Keratinocyte (primary cell): Measurements from ENCODE around the gene CD33. TPM values are rescaled to one million over a fixed set of nuclear protein-coding genes. Genes with fewer than 3 reads are reported as not detected.

Experiments
- DNase-seq: peaks from one replicate; pipeline ENCODE4 v3.0.0-alpha.2; 2011; ENCODE audit warnings: low read depth, missing footprints, low spot score
- FAIRE-seq: peaks from 2 replicates; lab custom pipeline; 2011; peaks lifted over from hg19 to GRCh38; lab: Jason Lieb, UNC
- H2AFZ ChIP-seq: 2 replicates; pipeline ENCODE4 v1.6.0; 2012; ENCODE audit warnings: low read length, control low read depth, inconsistent platforms; ENCODE audit not compliant: control insufficient read depth
- H3K27ac ChIP-seq: 2 replicates; pipeline ENCODE4 v1.5.1; 2011; ENCODE audit warnings: low read length; ENCODE audit not compliant: control insufficient read depth, insufficient read depth
- H3K27me3 ChIP-seq: 3 replicates; pipeline ENCODE4 v1.6.0; 2011; ENCODE audit warnings: low read length; ENCODE audit not compliant: control insufficient read depth, insufficient read depth; ENCODE audit errors: extremely low read depth
- H3K36me3 ChIP-seq, 2 experiments: 2 replicates in 1 of 2; 3 replicates in 1 of 2; pipeline ENCODE4 v1.5.1; 2011; ENCODE audit warnings: low read length in 2 of 2, mild to moderate bottlenecking in 1 of 2; ENCODE audit not compliant: control insufficient read depth in 2 of 2, insufficient read depth in 2 of 2; ENCODE audit errors: extremely low read depth in 1 of 2
- H3K4me1 ChIP-seq: 3 replicates; pipeline ENCODE4 v1.5.1; 2011; ENCODE audit warnings: low read length; ENCODE audit not compliant: control insufficient read depth, insufficient read depth; ENCODE audit errors: extremely low read depth
- H3K4me2 ChIP-seq: 3 replicates; pipeline ENCODE4 v1.6.0; 2011; ENCODE audit warnings: low read depth, low read length; ENCODE audit not compliant: control insufficient read depth, insufficient read depth; ENCODE audit errors: extremely low read depth
- H3K4me3 ChIP-seq, 3 experiments: fragments of 200-600 bp in 1 of 3; sonication (generic) in 1 of 3; 2 replicates in 2 of 3; 3 replicates in 1 of 3; pipeline ENCODE4 v1.5.1; 2011 to 2016; ENCODE audit warnings: low read length in 3 of 3, mild to moderate bottlenecking in 3 of 3, control low read depth in 2 of 3, inconsistent platforms in 1 of 3, low read depth in 1 of 3, mixed read lengths in 1 of 3, mixed run types in 1 of 3, moderate library complexity in 1 of 3; ENCODE audit not compliant: control insufficient read depth in 2 of 3, insufficient read depth in 2 of 3; ENCODE audit errors: extremely low read depth in 1 of 3
- H3K79me2 ChIP-seq: 2 replicates; pipeline ENCODE4 v1.6.0; 2012; ENCODE audit warnings: low read length; ENCODE audit not compliant: control insufficient read depth, insufficient read depth
- H3K9ac ChIP-seq: 3 replicates; pipeline ENCODE4 v1.6.0; 2011; ENCODE audit warnings: low read length; ENCODE audit not compliant: control insufficient read depth, insufficient read depth; ENCODE audit errors: extremely low read depth
- H3K9me1 ChIP-seq: 3 replicates; pipeline ENCODE4 v1.6.0; 2011; ENCODE audit warnings: low read length; ENCODE audit not compliant: control insufficient read depth, insufficient read depth; ENCODE audit errors: extremely low read depth
- H3K9me3 ChIP-seq: 2 replicates; pipeline ENCODE4 v1.5.1; 2012; ENCODE audit warnings: low read depth, low read length; ENCODE audit not compliant: control insufficient read depth
- H4K20me1 ChIP-seq: 3 replicates; pipeline ENCODE4 v1.6.0; 2011; ENCODE audit warnings: low read length; ENCODE audit not compliant: control insufficient read depth, insufficient read depth; ENCODE audit errors: extremely low read depth
- EZH2 ChIP-seq: IDR thresholded peaks from one replicate; pipeline ENCODE4 v1.6.1; 2012; ENCODE audit warnings: inconsistent platforms, mild to moderate bottlenecking, low read length, moderate library complexity
- dilution Hi-C: fragments of 300-500 bp; cut with MboI; formaldehyde crosslinking; loops from one replicate; pipeline ENCODE4 v1.7.0; 2020; ENCODE audit warnings: low sequenced_read_pairs; ENCODE audit not compliant: extremely low pct_ligation_motif_present
- polyA plus RNA-seq, 5 experiments: library from polyadenylated mRNA; depleted of rRNA in 3 of 5; stranded (reverse) in 3 of 5; stranded (forward) in 1 of 5; unstranded in 1 of 5; fragments of >200 nt; gene quantifications; 1 replicate in 1 of 5; 2 replicates in 3 of 5; 3 replicates in 1 of 5; pipeline versions ENCODE4 v1.2.1 to v1.2.3, GENCODE V29; 2011 to 2012; ENCODE audit warnings: missing spikeins in 2 of 5, low read depth in 1 of 5, low replicate concordance in 1 of 5
- TF ChIP-seq, protein P1 (sequence below), 3 experiments: IDR thresholded peaks in 1 of 3; conservative IDR thresholded peaks in 1 of 3; optimal IDR thresholded peaks in 1 of 3; 2 replicates in 2 of 3; 3 replicates in 1 of 3; pipeline versions ENCODE3 to v1.5.1; 2011; ENCODE audit warnings: low read length in 3 of 3, mild to moderate bottlenecking in 3 of 3, moderate library complexity in 2 of 3, control low read depth in 1 of 3, inconsistent platforms in 1 of 3; ENCODE audit not compliant: insufficient read depth in 2 of 3; ENCODE audit errors: extremely low read depth in 1 of 3

CD33 gene
- polyA plus RNA-seq, 1 donor (not counting 4 experiments of a cell fraction or from before 2014, with no cell fraction given): 0.16 TPM

DNA sequence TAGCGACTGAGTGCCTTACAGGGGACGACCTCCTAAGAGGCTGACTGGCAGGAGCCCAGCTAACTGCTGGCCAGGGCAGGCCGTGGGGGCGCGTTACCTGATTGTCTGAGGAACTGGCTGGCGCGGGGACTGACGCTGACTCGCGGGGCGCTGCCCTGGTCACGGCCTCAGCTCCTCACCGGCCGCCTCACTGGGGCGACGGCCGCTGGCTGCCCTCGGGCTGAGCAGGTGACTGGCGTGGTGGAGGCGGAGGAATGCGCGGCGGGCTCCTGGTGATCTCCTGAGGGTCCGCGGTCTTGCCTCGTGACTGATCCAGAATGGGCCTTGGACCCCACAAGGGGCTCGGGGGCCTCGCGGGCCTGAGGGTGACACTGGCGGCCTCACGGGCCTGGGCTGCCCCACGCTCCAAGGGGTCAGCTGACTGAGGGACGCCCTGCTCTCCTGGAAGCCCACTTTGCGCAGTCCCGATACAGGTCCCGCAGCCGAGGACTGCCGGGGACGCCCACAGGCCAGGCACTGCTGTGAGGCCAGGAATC lies 43.4 kb upstream of the CD33 start:
- dilution Hi-C loops: no loop called here
- H4K20me1 ChIP-seq: no peaks in the 10 kb centered on the region
- no peak for FAIRE-seq

DNA sequence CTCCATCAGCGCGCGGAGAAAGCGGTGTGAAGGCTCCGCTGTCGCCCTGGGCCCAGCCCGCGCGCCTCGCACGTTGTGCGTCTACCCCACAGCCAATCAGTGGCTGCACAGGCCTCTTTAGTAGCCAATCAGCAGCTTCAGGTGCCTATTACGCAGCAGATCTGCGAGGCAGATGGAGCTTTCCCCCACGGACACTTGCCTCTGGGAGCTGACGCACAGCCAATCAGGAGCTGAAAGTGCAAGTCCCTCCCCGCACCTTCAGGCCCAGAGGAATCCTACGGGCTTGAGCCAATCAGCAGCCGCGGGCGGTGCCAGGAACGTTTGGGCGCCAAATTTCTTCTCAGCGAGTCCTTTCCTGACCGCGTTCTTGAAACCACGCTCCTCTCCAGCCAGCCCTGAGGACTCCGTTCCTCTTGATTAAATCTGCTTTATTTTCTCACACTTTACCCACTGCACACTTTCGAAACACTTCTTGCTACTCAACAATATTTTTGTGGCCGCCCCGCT lies 42.9 kb upstream of the CD33 start:
- Histone ChIP-seq H3K79me2 (no peaks in the 10 kb centered on the region), H3K4me2 (no peak overlapping the region), H3K27me3 (peaks cover 5% of the 10 kb centered on the region), H3K36me3 (no peaks in the 10 kb centered on the region), H3K4me1 (no peaks in the 10 kb centered on the region), H2AFZ (no peak overlapping the region), H3K9ac (no peak overlapping the region), H4K20me1 (no peaks in the 10 kb centered on the region), H3K9me1 (no peaks in the 10 kb centered on the region), H3K4me3 (no peak overlapping the region), H3K27ac (no peak overlapping the region), H3K9me3 (no peaks in the 10 kb centered on the region)
- FAIRE-seq (no peak), DNase-seq (no peak)
- dilution Hi-C loops: no loop called here
- TF ChIP-seq EZH2: no peak
- TF ChIP-seq, protein P1, sequence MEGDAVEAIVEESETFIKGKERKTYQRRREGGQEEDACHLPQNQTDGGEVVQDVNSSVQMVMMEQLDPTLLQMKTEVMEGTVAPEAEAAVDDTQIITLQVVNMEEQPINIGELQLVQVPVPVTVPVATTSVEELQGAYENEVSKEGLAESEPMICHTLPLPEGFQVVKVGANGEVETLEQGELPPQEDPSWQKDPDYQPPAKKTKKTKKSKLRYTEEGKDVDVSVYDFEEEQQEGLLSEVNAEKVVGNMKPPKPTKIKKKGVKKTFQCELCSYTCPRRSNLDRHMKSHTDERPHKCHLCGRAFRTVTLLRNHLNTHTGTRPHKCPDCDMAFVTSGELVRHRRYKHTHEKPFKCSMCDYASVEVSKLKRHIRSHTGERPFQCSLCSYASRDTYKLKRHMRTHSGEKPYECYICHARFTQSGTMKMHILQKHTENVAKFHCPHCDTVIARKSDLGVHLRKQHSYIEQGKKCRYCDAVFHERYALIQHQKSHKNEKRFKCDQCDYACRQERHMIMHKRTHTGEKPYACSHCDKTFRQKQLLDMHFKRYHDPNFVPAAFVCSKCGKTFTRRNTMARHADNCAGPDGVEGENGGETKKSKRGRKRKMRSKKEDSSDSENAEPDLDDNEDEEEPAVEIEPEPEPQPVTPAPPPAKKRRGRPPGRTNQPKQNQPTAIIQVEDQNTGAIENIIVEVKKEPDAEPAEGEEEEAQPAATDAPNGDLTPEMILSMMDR (optimal IDR thresholded peaks at IDR 0.05 in 1 of 3, IDR thresholded peaks at IDR 0.05 in 1 of 3, conservative IDR thresholded peaks at IDR 0.05 in 1 of 3; ENCODE audit: extremely low read depth in 1 of 3, insufficient read depth in 2 of 3, low read length in 3 of 3): no peak

More for the DNA sequence above, 43.4 kb upstream of the CD33 start:
- H3K36me3 ChIP-seq: no peaks in the 10 kb centered on the region
- TF ChIP-seq, protein P1 (optimal IDR thresholded peaks at IDR 0.05 in 1 of 3, IDR thresholded peaks at IDR 0.05 in 1 of 3, conservative IDR thresholded peaks at IDR 0.05 in 1 of 3; ENCODE audit: extremely low read depth in 1 of 3, insufficient read depth in 2 of 3, low read length in 3 of 3): no peak
- TF ChIP-seq EZH2: no peak
- H3K9me1 ChIP-seq: no peaks in the 10 kb centered on the region
- no peaks in the 10 kb centered on the region for H3K9me3 ChIP-seq
- no peak overlapping the region for H3K4me2 ChIP-seq
- no peak overlapping the region for H2AFZ ChIP-seq
- DNase-seq: no peak
- peaks cover 5% of the 10 kb centered on the region for H3K27me3 ChIP-seq
- no peak overlapping the region for H3K9ac ChIP-seq
- H3K4me3 ChIP-seq: no peak overlapping the region
- H3K79me2 ChIP-seq: no peaks in the 10 kb centered on the region
- no peaks in the 10 kb centered on the region for H3K4me1 ChIP-seq
- no peak overlapping the region for H3K27ac ChIP-seq
